NCI-H1105 (cell line): ENCODE data around the gene WDR82.

Experiments
- DNase-seq: peaks from one replicate; lab custom pipeline; 2025; lab: John Stamatoyannopoulos, UW

Gene WDR82

GRCh38 chr3:52254608-52255007 lies 23.8 kb downstream of the WDR82 start:
- DNase-seq: no peak

- DNase-seq: no peak
Observed at GRCh38 chr3:52253314-52254304, 24.8 kb downstream of the WDR82 start.

- DNase-seq: no peak
Observed at GRCh38 chr3:52250122-52250521, 28.3 kb downstream of the WDR82 start.

- DNase-seq: no peak
Observed at GRCh38 chr3:52249683-52250082, 28.8 kb downstream of the WDR82 start.

GRCh38 chr3:52248816-52249547 lies 29.5 kb downstream of the WDR82 start:
- no peak for DNase-seq

GRCh38 chr3:52248165-52248541 lies 30.3 kb downstream of the WDR82 start:
- no peak for DNase-seq

- DNase-seq: no peak
Observed at GRCh38 chr3:52247409-52248164, 30.9 kb downstream of the WDR82 start.

GRCh38 chr3:52246728-52247408 lies 31.6 kb downstream of the WDR82 start:
- DNase-seq: no peak

GRCh38 chr3:52246264-52246620 lies 32.2 kb downstream of the WDR82 start:
- no peak for DNase-seq

GRCh38 chr3:52245322-52246263 lies 32.9 kb downstream of the WDR82 start, which contains the start of gene PPM1M:
PPM1M (plus strand) TSS chr3:52245759; CDS start chr3:52245825, 66 bp downstream.
- no peak for DNase-seq

GRCh38 chr3:52243791-52244628 lies 34.4 kb downstream of the WDR82 start:
- no peak for DNase-seq

GRCh38 chr3:52242039-52242438 lies 36.4 kb downstream of the WDR82 start:
- no peak for DNase-seq

- DNase-seq: no peak
Observed at GRCh38 chr3:52240886-52241370, 37.5 kb downstream of the WDR82 start.

GRCh38 chr3:52240059-52240885 lies 38.2 kb downstream of the WDR82 start:
- DNase-seq: no peak

- peak; percentile 51 for DNase-seq
Observed at GRCh38 chr3:52238761-52239701, 39.4 kb downstream of the WDR82 start, which contains the start of gene TWF2. TWF2 (minus strand) TSS chr3:52239158; CDS start chr3:52239016, 142 bp downstream.

- DNase-seq: no peak
Observed at GRCh38 chr3:52238193-52238760, 40.2 kb downstream of the WDR82 start.

- no peak for DNase-seq
Observed at GRCh38 chr3:52237657-52238172, 40.7 kb downstream of the WDR82 start.
